Kidney epithelial cell (primary cell): ENCODE results near the gene UBE2C. TPM values are rescaled to one million over a fixed set of nuclear protein-coding genes. Genes with fewer than 3 reads are reported as not detected.

Source experiments
- DNase-seq: peaks from one replicate; pipeline ENCODE4 v3.0.0-alpha.2; 2010; ENCODE audit warnings: low read depth
- H3K27me3 ChIP-seq: 2 replicates; pipeline ENCODE4 v1.6.0; 2011; ENCODE audit warnings: low read length; ENCODE audit not compliant: control insufficient read depth, insufficient read depth
- H3K36me3 ChIP-seq: 2 replicates; pipeline ENCODE4 v1.5.1; 2011; ENCODE audit warnings: low read length; ENCODE audit not compliant: control insufficient read depth, insufficient read depth
- H3K4me3 ChIP-seq: 2 replicates; pipeline ENCODE4 v1.5.1; 2011; ENCODE audit warnings: low read depth, mild to moderate bottlenecking, control low read depth, low read length
- CTCF ChIP-seq: IDR thresholded peaks from 2 replicates; pipeline ENCODE4 v1.5.1; 2011; ENCODE audit warnings: mild to moderate bottlenecking, moderate library complexity, low read length, control low read depth, inconsistent platforms; ENCODE audit not compliant: insufficient read depth, poor library complexity, severe bottlenecking
- total RNA-seq: library from RNA; depleted of rRNA; stranded (reverse); fragments of >200 nt; gene quantifications from 2 replicates; pipeline ENCODE4 v1.2.3, GENCODE V29; 2015

UBE2C gene
- total RNA-seq, 1 donor from 2014 or later: 31.3 TPM

- Histone ChIP-seq H3K27me3 (no peaks in the 10 kb centered on the region), H3K36me3 (peaks cover 5% of the 10 kb centered on the region), H3K4me3 (peak overlapping the region; percentile 75)
- no peak for DNase-seq
- TF ChIP-seq CTCF: no peak
Measured at GRCh38 chr20:45813006-45813340, 529 bp downstream of the UBE2C start.

DNA sequence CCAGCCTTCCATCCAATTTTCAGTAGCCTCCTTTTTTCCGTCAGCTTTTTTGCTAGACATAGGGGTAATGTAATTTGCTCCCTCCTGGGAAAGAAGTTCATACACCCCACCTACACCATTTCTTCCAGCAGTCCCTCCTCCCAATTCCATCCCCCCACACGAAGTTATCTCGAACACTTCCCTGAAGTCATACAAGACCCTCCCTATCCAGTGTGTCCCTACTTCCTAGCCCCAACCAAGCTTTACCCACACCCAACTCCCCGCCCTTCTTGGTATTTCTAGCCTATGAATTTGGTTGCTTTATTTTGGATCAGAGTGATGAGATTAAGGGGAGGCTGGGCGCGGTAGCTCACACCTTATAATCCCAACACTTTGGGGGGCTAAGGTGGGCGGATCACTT is 1.0 kb downstream of the UBE2C start:
- peaks cover 5% of the 10 kb centered on the region for H3K36me3 ChIP-seq
- no peak for DNase-seq
- no peaks in the 10 kb centered on the region for H3K27me3 ChIP-seq
- H3K4me3 ChIP-seq: peak overlapping the region; percentile 75
- no peak for TF ChIP-seq CTCF

GRCh38 chr20:45814314-45814713 is 1.9 kb downstream of the UBE2C start:
- no peak for TF ChIP-seq CTCF
- Histone ChIP-seq H3K27me3 (no peaks in the 10 kb centered on the region), H3K36me3 (peaks cover 4% of the 10 kb centered on the region), H3K4me3 (no peak overlapping the region)
- no peak for DNase-seq

DNA sequence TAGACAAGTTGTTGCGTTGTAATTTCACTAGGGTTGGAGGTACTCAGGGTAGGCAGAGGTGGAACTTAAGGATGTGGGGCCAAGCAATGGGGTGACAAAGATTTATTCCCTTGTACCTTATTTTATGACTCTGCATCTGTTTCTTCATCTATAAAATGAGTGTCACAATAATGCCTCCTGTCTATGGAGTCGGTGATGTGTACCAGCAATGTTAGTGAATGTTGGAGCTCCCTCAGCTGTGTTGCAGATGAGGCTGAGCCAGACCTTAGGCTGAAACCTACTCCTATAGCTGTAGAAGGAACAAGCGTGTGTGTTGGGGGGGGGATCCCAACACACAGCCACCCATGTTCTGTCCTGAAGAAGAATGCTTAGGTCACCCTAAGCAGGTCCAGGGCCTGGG is 4.5 kb downstream of the UBE2C start:
- Histone ChIP-seq H3K36me3 (no peaks in the 10 kb centered on the region), H3K4me3 (no peak overlapping the region), H3K27me3 (no peaks in the 10 kb centered on the region)
- no peak for TF ChIP-seq CTCF
- no peak for DNase-seq

- no peak overlapping the region for H3K4me3 ChIP-seq
- no peaks in the 10 kb centered on the region for H3K36me3 ChIP-seq
- no peak for TF ChIP-seq CTCF
- peak; percentile 86 for DNase-seq
- peaks cover 1% of the 10 kb centered on the region for H3K27me3 ChIP-seq
Measured at GRCh38 chr20:45817376-45818194, 5.1 kb downstream of the UBE2C start.

- peaks cover 8% of the 10 kb centered on the region for H3K27me3 ChIP-seq
- DNase-seq: no peak
- H3K4me3 ChIP-seq: no peak overlapping the region
- no peak for TF ChIP-seq CTCF
- H3K36me3 ChIP-seq: no peaks in the 10 kb centered on the region
Measured at GRCh38 chr20:45818239-45818638, 5.8 kb downstream of the UBE2C start.
